Activated CD8-positive, alpha-beta memory T cell treated with anti-CD3 and anti-CD28 coated beads, Interleukin-2, amount 10 ng/mL, durations not matched to agents 7 days and 5 days (primary cell): ENCODE data around the gene ARID1B. TPM values are rescaled to one million over a fixed set of nuclear protein-coding genes. Genes with fewer than 3 reads are reported as not detected.

Experiments
- ATAC-seq: fragments of 150-1000 bp; cut with Tn5 transposase; one replicate; pipeline ENCODE4 v1.10.0; 2021; ENCODE audit warnings: moderate library complexity
- CTCF ChIA-PET: fragments of 350-600 bp; sonication (Branson Sonifier 250); formaldehyde crosslinking; loops from one replicate; lab custom pipeline; 2021; ENCODE audit warnings: antibody characterized with exemption; lab: Charles Lee
- DNase-seq: peaks from one replicate; pipeline ENCODE4 v3.0.0-alpha.2; 2020
- H3K27ac Mint-ChIP-seq: one replicate; pipeline ENCODE4 v1.8.0; 2021; ENCODE audit warnings: mild to moderate bottlenecking, mixed read lengths
- H3K27me3 Mint-ChIP-seq: one replicate; pipeline ENCODE4 v1.8.0; 2021; ENCODE audit warnings: mixed read lengths
- H3K36me3 Mint-ChIP-seq: one replicate; pipeline ENCODE4 v1.8.0; 2021; ENCODE audit warnings: mild to moderate bottlenecking, mixed read lengths
- H3K4me1 Mint-ChIP-seq: one replicate; pipeline ENCODE4 v1.8.0; 2021; ENCODE audit warnings: mixed read lengths
- H3K4me3 Mint-ChIP-seq: one replicate; pipeline ENCODE4 v1.8.0; 2021; ENCODE audit warnings: mild to moderate bottlenecking, moderate library complexity, mixed read lengths
- H3K9me3 Mint-ChIP-seq: one replicate; pipeline ENCODE4 v1.8.0; 2022; ENCODE audit warnings: low read depth, mixed read lengths
- total RNA-seq, 2 experiments: library from RNA; stranded (reverse); gene quantifications; one replicate each; pipeline ENCODE4 v1.2.3, GENCODE V29; 2021

Gene ARID1B
- total RNA-seq, 2 experiments from 2014 or later = 59.5 to 81.5 TPM

DNA sequence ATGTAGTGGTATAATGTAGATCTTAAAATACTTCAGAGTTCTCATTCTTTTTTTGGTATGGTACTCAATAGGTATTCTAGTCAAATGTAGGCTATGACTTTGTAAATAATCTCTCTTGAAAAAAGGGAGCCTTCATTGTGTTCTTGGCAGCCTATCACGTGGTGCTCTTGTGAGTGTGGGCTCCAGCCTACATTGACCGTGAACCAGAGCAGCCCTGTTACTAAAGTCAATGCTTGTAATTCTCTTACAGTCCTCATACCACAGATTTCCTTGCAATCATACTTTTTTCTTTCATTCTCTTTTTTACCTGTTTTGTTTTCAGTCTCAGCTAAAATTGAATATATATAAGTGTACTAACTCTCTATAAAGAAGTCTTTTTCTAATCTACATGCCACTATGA, 31.1 kb downstream of the ARID1B start:
- H3K27ac Mint-ChIP-seq = no peak overlapping the region
- no peak for DNase-seq
- no peak overlapping the region for H3K4me3 Mint-ChIP-seq
- CTCF ChIA-PET = no interaction called here
- peaks cover 30% of the 10 kb centered on the region for H3K4me1 Mint-ChIP-seq
- peaks cover 14% of the 10 kb centered on the region for H3K36me3 Mint-ChIP-seq
- H3K27me3 Mint-ChIP-seq = no peaks in the 10 kb centered on the region
- H3K9me3 Mint-ChIP-seq = no peaks in the 10 kb centered on the region
- ATAC-seq = no peak

DNA sequence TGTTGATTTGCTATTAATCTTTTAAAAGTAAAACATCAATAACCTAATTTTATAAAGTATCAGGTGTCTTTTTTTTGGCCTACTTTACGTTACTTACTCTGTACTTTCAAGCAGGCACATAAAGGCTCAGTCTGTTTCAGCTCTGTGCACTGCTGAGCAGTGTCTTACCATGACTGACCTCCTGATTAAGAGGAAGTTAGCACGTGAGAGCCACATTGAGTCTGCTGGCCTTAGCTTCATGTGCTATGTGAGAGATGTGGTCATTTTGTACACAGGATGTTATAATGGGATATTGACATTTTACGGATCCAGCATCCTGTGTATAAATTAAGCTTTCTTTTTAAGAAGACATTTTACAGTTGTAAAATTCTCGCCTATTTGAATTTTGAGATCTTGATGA, 31.9 kb downstream of the ARID1B start:
- no peaks in the 10 kb centered on the region for H3K9me3 Mint-ChIP-seq
- no peaks in the 10 kb centered on the region for H3K27me3 Mint-ChIP-seq
- no peak for ATAC-seq
- H3K36me3 Mint-ChIP-seq = peaks cover 10% of the 10 kb centered on the region
- CTCF ChIA-PET = no interaction called here
- H3K4me3 Mint-ChIP-seq = no peak overlapping the region
- no peak overlapping the region for H3K27ac Mint-ChIP-seq
- no peak for DNase-seq
- H3K4me1 Mint-ChIP-seq = peaks cover 25% of the 10 kb centered on the region

DNA sequence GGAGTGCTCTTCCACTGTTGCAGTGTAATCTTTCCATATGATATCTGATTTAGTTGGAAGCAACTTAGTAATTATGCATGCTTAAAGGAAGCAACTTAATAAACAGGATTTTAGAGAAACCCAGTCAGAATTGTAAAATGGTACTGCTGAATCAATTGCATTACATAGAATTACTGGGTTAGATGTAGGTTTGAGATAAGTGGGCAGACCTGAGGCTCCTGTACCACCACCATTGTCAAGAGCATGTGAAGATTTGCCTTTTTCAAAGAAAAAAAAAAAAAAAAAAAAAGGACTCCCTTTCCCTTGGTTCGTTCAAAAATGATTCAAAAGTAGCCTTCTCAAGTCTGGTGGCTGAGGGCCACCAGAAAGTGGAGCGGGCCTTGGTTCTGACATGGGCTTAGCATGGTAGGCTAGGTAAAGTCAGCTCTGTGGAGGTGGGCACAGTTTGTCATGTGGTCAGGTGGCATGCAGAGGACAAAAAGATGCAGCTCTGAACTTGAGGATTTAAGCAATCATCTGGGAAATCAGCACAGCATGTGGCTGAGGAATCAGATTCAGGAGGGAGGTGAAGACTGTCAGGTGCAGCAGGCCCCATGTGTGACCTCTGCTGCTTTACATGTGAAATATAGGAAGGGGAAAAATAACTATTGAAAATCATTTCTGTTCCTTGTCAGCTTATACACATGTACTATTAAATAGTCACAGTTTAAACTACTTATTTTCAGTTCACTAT, 32.4 kb downstream of the ARID1B start:
- Mint-ChIP-seq H3K4me1 (peaks cover 23% of the 10 kb centered on the region), H3K4me3 (no peak overlapping the region), H3K36me3 (peaks cover 10% of the 10 kb centered on the region), H3K27me3 (no peaks in the 10 kb centered on the region), H3K9me3 (no peaks in the 10 kb centered on the region), H3K27ac (no peak overlapping the region)
- CTCF ChIA-PET = interaction anchor here (0.7 to 0.9 kb wide), 2 partner anchors 33 to 895 kb away, joined by 3 to 4 read pairs; partner anchors contain the start of gene ARID1B
- DNase-seq (no peak), ATAC-seq (no peak)

DNA sequence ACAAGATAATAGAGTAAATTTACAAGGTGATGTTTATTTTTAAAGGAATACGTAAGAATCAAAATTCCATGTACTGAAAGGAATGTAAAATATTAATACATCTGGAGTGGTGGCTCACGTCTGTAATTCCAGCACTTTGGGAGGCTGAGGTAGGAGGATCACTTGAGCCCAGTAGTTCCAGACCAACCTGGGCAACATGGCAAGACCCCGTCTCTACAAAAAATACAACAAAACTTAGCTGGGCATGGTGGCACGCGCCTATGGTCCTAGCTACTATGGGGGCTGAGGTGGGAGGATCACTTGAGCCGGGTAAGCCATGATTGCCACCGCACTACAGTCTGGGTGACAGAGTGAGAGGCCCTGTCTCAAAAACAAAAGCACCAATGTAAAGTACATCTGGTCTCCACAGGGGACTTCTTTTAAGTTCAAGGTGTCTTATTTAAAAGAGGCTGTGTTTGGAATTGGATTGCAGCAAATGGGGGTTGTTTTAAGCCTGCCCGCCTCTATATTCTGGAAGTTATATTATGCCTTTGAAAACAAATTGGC, 36.9 kb downstream of the ARID1B start:
- DNase-seq (no peak), ATAC-seq (no peak)
- Mint-ChIP-seq H3K27me3 (no peaks in the 10 kb centered on the region), H3K36me3 (peaks cover 10% of the 10 kb centered on the region), H3K4me3 (no peak overlapping the region), H3K27ac (no peak overlapping the region), H3K9me3 (no peaks in the 10 kb centered on the region), H3K4me1 (peaks cover 6% of the 10 kb centered on the region)
- CTCF ChIA-PET = no interaction called here

DNA sequence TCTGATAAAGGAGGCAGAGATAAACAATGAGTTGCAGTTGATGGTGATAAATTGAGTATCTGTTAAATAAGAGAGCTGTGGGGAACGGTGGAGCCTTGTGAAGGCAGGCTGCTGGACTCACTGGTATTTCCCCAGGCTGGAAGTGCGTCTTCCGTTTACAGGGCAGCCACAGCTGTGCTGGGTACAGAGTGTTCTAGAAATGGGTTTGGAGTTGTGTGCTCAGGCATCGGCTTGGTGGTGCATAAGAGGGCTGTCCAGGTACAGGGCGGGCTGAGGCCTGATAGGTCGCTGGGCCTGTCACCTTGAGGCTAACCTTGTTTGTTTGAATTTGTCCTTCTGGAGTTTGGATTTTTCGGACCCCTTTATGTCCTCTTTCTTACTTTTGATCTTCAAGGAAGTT, 39.3 kb downstream of the ARID1B start:
- Mint-ChIP-seq H3K27ac (no peak overlapping the region), H3K9me3 (no peaks in the 10 kb centered on the region), H3K36me3 (peaks cover 3% of the 10 kb centered on the region), H3K4me1 (peaks cover 14% of the 10 kb centered on the region), H3K27me3 (no peaks in the 10 kb centered on the region), H3K4me3 (no peak overlapping the region)
- CTCF ChIA-PET = no interaction called here
- ATAC-seq (no peak), DNase-seq (no peak)

DNA sequence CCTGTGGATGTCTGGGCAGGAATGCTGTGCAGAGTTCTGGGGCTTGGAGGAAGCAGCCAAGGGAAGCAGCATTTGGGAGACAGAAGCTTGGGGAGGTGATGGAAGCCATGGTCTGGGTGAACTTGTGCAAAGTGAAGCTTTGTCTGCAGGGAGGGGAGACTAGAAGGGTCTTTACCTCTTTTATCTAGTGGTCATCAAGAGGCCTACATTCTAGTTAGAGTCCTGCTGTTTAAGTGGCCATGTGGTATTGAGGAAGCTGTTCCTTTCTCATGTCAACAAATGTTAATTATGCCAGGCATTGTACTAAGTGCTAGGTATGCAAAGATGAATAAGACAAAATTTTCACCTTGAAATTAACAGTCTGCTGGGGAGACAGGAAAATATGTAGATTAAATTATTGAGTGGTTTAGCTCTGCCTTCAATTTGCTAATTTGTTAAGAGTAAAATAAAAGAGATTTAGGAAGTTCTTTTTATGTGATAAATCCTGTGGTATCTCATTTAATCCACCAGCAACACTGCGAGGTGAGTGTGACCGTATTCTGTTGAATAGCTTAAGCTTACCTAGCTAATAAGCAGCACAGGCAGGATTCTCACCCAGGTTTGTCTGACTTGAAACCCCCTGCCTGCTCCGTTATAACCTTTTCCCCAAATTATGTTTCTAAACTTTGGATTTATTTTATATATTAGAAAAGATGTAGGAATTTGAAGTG, 43.1 kb downstream of the ARID1B start:
- no peaks in the 10 kb centered on the region for H3K9me3 Mint-ChIP-seq
- CTCF ChIA-PET = interaction anchor here (0.8 to 1.3 kb wide), 2 partner anchors 15 to 44 kb away, joined by 3 read pairs; no protein-coding TSS in a partner anchor
- ATAC-seq (no peak), DNase-seq (no peak)
- no peaks in the 10 kb centered on the region for H3K27me3 Mint-ChIP-seq
- H3K36me3 Mint-ChIP-seq = no peaks in the 10 kb centered on the region
- H3K4me1 Mint-ChIP-seq = peaks cover 31% of the 10 kb centered on the region
- H3K27ac Mint-ChIP-seq = no peak overlapping the region
- no peak overlapping the region for H3K4me3 Mint-ChIP-seq

DNA sequence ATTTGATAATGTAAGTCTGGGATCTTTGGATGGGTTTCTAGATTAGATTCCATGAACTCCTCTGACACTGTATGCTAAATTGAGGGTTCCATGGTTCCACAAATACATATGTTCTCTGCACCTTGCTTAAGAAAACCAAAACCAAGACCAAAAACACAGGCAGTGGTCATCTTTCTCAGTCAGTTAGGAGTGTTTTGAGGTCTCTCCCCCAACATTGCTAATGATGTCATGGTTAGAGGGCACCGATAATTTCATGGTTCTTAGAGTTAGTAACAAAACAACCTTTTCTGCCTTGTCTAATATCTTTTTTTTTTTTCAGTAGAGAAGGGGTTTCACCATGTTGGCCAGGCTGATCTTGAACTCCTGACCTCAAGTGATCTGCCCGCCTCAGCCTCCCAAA, 44.5 kb downstream of the ARID1B start:
- ATAC-seq = no peak
- Mint-ChIP-seq H3K9me3 (no peaks in the 10 kb centered on the region), H3K36me3 (no peaks in the 10 kb centered on the region), H3K27me3 (no peaks in the 10 kb centered on the region), H3K4me3 (no peak overlapping the region), H3K4me1 (peaks cover 36% of the 10 kb centered on the region), H3K27ac (no peak overlapping the region)
- CTCF ChIA-PET = no interaction called here
- no peak for DNase-seq

DNA sequence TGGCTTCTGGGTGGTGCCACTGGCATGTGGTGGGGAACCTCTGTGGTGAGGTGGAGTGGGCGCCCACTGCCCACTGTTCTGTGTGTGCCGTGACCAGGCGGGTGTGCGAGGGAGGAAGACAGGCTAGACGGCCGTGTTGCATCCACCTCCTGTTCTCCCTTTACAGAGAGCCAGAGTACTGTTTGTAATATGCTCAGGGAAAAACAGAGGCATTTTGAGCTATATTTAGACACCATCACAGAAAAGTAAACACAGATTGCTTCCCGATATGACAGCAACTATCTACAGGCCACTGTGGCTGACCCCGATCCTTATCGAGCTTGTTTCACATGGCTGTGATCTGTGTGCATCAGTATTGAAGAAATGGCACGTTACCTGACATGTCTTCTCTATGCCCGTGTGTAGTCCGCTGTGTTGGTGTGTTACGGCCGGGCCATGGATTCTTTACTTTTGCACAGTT, 45.6 kb downstream of the ARID1B start:
- H3K9me3 Mint-ChIP-seq = no peaks in the 10 kb centered on the region
- H3K27me3 Mint-ChIP-seq = no peaks in the 10 kb centered on the region
- H3K36me3 Mint-ChIP-seq = no peaks in the 10 kb centered on the region
- H3K4me1 Mint-ChIP-seq = peaks cover 40% of the 10 kb centered on the region
- DNase-seq (no peak), ATAC-seq (no peak)
- CTCF ChIA-PET = interaction anchor here (0.7 kb wide), 1 partner anchor 30 kb away, joined by 3 read pairs; no protein-coding TSS in a partner anchor
- H3K4me3 Mint-ChIP-seq = no peak overlapping the region
- H3K27ac Mint-ChIP-seq = no peak overlapping the region

DNA sequence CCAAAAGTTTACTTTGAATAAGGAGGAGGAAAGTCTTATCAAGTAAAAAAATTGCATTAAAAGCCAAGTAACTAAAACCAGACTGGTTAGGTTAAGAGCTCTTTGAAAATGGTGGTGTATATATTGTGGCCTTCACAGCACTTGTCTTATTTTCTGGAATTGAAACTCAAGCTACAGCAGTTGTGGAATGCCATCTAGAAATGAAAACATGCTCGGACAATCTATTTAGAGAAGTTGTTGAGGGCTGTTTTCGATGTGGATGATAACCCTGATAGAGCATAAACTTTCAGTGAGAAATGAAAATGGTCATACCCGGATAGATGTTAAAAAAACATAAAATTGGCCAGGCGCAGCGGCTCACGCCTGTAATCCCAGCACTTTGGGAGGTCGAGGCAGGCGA, 47.0 kb downstream of the ARID1B start:
- DNase-seq (no peak), ATAC-seq (no peak)
- Mint-ChIP-seq H3K9me3 (no peaks in the 10 kb centered on the region), H3K4me3 (no peak overlapping the region), H3K36me3 (no peaks in the 10 kb centered on the region), H3K27me3 (no peaks in the 10 kb centered on the region), H3K4me1 (peaks cover 47% of the 10 kb centered on the region), H3K27ac (no peak overlapping the region)
- CTCF ChIA-PET = no interaction called here

DNA sequence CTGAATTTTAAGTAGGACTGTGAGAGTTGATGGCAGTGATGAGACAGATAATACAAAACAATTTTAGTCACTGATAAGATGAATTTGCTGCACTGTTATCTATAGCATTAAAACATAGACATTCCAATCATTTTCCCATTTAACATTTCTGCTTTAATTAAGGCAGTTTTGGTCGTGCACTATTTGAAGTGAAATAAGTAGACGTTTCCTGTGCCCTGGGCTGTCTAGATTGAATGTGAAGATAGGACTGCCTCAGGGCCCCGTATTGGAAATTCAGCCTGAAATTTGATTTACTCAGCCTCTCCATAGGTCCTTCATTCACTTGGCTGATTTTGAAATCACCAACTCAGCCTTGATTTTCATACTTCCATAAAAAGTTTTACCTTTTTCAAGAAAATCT, 48.3 kb downstream of the ARID1B start:
- H3K27ac Mint-ChIP-seq = no peak overlapping the region
- ATAC-seq = no peak
- CTCF ChIA-PET = no interaction called here

DNA sequence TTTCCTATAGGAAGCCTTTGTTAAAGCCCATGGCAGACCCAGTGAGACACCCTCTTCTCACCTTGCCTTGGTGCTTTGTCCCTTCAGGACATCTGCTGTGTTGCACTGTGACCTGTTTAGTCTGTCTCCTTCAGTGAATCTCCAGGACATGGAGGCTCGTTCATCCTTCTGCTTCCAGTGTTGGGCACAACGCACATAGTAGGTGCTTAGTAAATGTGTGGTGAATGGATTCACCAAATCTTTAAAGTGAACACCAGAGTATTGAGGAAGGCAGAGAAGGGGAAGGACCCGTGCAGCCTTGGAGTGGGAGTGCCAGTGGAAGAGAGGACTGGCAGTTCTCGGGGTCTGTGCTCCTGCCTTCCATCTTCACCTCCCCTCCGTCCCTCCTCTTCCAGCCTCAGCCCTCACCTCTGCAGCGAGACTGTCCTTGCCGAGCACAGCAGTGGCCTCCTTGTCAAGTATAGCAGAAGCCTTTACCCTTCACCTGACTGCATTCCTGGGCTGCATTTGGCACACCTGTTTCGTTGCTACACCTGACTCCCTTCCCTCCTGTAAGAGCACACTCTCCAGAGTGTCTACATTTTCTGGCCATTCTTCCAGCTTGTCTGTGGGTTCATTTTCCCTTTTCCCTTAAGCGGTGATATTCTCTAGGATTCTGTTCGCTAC, 49.2 kb downstream of the ARID1B start:
- Mint-ChIP-seq H3K27me3 (no peaks in the 10 kb centered on the region), H3K36me3 (peaks cover 10% of the 10 kb centered on the region), H3K4me1 (peaks cover 34% of the 10 kb centered on the region), H3K9me3 (no peaks in the 10 kb centered on the region), H3K4me3 (no peak overlapping the region), H3K27ac (no peak overlapping the region)
- no peak for DNase-seq
- no peak for ATAC-seq
- CTCF ChIA-PET = no interaction called here

More for the DNA sequence above, 48.3 kb downstream of the ARID1B start:
- peaks cover 3% of the 10 kb centered on the region for H3K36me3 Mint-ChIP-seq
- no peaks in the 10 kb centered on the region for H3K9me3 Mint-ChIP-seq
- H3K4me3 Mint-ChIP-seq = no peak overlapping the region
- DNase-seq = no peak
- peaks cover 41% of the 10 kb centered on the region for H3K4me1 Mint-ChIP-seq
- H3K27me3 Mint-ChIP-seq = no peaks in the 10 kb centered on the region

DNA sequence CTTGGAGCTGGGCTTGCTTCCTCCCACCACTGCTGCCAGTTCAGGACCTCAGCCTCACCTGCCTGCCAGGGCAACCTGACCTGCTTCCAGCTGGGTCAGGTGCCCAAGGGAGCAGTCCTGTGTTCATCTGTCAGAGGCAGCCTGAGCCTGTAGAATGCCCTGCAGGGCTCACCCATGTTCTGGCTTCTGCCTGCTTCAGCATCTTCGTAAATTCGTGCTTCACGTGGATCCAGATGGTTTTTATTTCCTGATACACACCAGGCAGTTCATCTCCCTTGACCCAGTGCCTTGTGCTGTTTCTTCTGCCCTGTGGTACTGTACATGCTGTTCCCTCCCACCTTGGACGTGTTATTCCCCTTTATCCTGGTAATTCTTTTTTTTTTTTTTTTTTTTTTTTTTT, 50.2 kb downstream of the ARID1B start:
- no peak overlapping the region for H3K27ac Mint-ChIP-seq
- no peak overlapping the region for H3K4me3 Mint-ChIP-seq
- CTCF ChIA-PET = no interaction called here
- H3K4me1 Mint-ChIP-seq = peaks cover 26% of the 10 kb centered on the region
- peaks cover 14% of the 10 kb centered on the region for H3K36me3 Mint-ChIP-seq
- ATAC-seq (no peak), DNase-seq (no peak)
- H3K27me3 Mint-ChIP-seq = no peaks in the 10 kb centered on the region
- no peaks in the 10 kb centered on the region for H3K9me3 Mint-ChIP-seq

DNA sequence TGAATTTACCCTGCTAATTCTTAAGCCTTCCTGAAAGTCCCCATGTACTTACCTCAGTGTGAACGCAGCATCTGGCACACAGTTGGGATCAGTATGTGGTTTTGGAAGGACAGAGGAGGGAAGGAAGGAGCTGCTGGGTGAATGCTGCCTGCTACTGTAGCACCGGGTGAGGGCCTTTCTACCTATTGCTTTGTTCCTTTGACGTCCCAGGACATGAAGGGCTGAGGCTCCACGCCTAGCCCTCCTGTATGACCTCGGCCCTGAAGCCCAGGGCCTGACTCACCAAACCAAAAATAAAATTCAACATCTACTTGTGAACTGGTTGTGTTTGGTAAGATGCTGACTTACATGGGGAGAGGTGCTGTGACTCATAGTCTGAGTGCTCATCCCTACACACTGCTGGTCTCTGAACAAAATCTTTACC, 51.1 kb downstream of the ARID1B start:
- peaks cover 23% of the 10 kb centered on the region for H3K4me1 Mint-ChIP-seq
- no peaks in the 10 kb centered on the region for H3K27me3 Mint-ChIP-seq
- no peaks in the 10 kb centered on the region for H3K9me3 Mint-ChIP-seq
- no peak for DNase-seq
- CTCF ChIA-PET = no interaction called here
- peak overlapping the region; percentile 7 for H3K27ac Mint-ChIP-seq
- peak; percentile 63 for ATAC-seq
- no peak overlapping the region for H3K4me3 Mint-ChIP-seq
- H3K36me3 Mint-ChIP-seq = peaks cover 15% of the 10 kb centered on the region
